Right renal cortex interstitium (tissue), 3 donors: ENCODE data around the gene RAD51B. TPM values are rescaled to one million over a fixed set of nuclear protein-coding genes. Genes with fewer than 3 reads are reported as not detected.

Experiments used
- DNase-seq, 3 donors: peaks; one replicate each; pipeline ENCODE4 v3.0.0-alpha.2; 2013; ENCODE audit warnings: low read depth in 3 of 3, low spot score in 2 of 3
- polyA plus RNA-seq, 3 donors: library from polyadenylated mRNA; unstranded; fragments of 120-200 nt; gene quantifications; one replicate each; pipeline ENCODE4 v1.2.1, GENCODE V29; 2013; ENCODE audit not compliant: insufficient read length in 3 of 3

The RAD51B gene
- polyA plus RNA-seq, 3 donors: 11.3 to 11.9 (median 11.6) TPM

GRCh38 chr14:68308726-68309520, 489.3 kb downstream of the RAD51B start:
- no peak for DNase-seq

GRCh38 chr14:68309616-68310015, 490.0 kb downstream of the RAD51B start:
- DNase-seq: no peak

GRCh38 chr14:68312300-68312699, 492.7 kb downstream of the RAD51B start:
- no peak for DNase-seq

GRCh38 chr14:68312884-68313610, 493.5 kb downstream of the RAD51B start:
- no peak for DNase-seq

GRCh38 chr14:68314642-68315041, 495.1 kb downstream of the RAD51B start:
- no peak for DNase-seq

- no peak for DNase-seq
Measured at GRCh38 chr14:68315081-68315480, 495.5 kb downstream of the RAD51B start.

GRCh38 chr14:68316078-68316868, 496.7 kb downstream of the RAD51B start:
- DNase-seq: no peak

GRCh38 chr14:68317239-68317638, 497.7 kb downstream of the RAD51B start:
- DNase-seq: no peak

- no peak for DNase-seq
Measured at GRCh38 chr14:68318828-68319227, 499.2 kb downstream of the RAD51B start.

GRCh38 chr14:68320495-68320894, 500.9 kb downstream of the RAD51B start:
- no peak for DNase-seq

- no peak for DNase-seq
Measured at GRCh38 chr14:68322940-68323620, 503.5 kb downstream of the RAD51B start.

GRCh38 chr14:68325267-68325807, 505.8 kb downstream of the RAD51B start:
- no peak for DNase-seq

GRCh38 chr14:68327231-68327630, 507.7 kb downstream of the RAD51B start:
- DNase-seq: no peak

- no peak for DNase-seq
Measured at GRCh38 chr14:68328509-68328908, 508.9 kb downstream of the RAD51B start.

- no peak for DNase-seq
Measured at GRCh38 chr14:68331426-68331825, 511.8 kb downstream of the RAD51B start.

- no peak for DNase-seq
Measured at GRCh38 chr14:68331991-68332390, 512.4 kb downstream of the RAD51B start.

GRCh38 chr14:68333262-68333661, 513.7 kb downstream of the RAD51B start:
- DNase-seq: no peak

- no peak for DNase-seq
Measured at GRCh38 chr14:68335312-68335711, 515.7 kb downstream of the RAD51B start.

GRCh38 chr14:68336165-68336564, 516.6 kb downstream of the RAD51B start:
- DNase-seq: no peak

- DNase-seq: no peak
Measured at GRCh38 chr14:68337279-68337678, 517.7 kb downstream of the RAD51B start.
